ENCODE measurements around the gene PITPNC1. TPM values are rescaled to one million over a fixed set of nuclear protein-coding genes. Genes with fewer than 3 reads are reported as not detected.
"Not testable (repeated sequence)": the region's sequence is repeated elsewhere in the genome, so short reads cannot be mapped to it uniquely, and the experiment has no call there.

Gene PITPNC1
- total RNA-seq, 1 experiment from 2014 or later, result 37.5 TPM

GRCh38 chr17:67644061-67644460, 267.0 kb downstream of the PITPNC1 start:
- Mint-ChIP-seq H3K9me3 (no peaks in the 10 kb centered on the region), H3K36me3 (ENCODE audit: insufficient read depth in 1 of 3, low read depth in 3 of 3) (peaks cover 0 to 6% (median 0%) of the 10 kb centered on the region in 3 experiments; a peak in 3 of 7 replicates), H3K27me3 (ENCODE audit: low read depth) (no peaks in the 10 kb centered on the region; the same call in 1 of the 2 replicates), H3K4me1 (peaks cover under 1 to 5% of the 10 kb centered on the region in 2 experiments; a peak in 1 of 4 replicates), H3K4me3 (no peak overlapping the region), H3K27ac (peak overlapping the region in 2 of 3 experiments; percentile 30 to 80; a peak in 2 of 7 replicates)
- no peak for DNase-seq
- Histone ChIP-seq H3K4me1 (ENCODE audit: insufficient read depth, low read length) (no peaks in the 10 kb centered on the region; the same call in 1 of the 2 replicates), H3K79me1 (ENCODE audit: insufficient read depth, low read depth, low read length, poor library complexity, severe bottlenecking) (no peaks in the 10 kb centered on the region), H3K9ac (ENCODE audit: extremely low read depth, insufficient read length, low read length) (no peak overlapping the region), H3K18ac (ENCODE audit: insufficient read length, low read depth, low read length) (no peak overlapping the region), H2BK5ac (ENCODE audit: insufficient read length, low read length) (no peak overlapping the region), H2BK20ac (ENCODE audit: low read depth, low read length, poor library complexity, severe bottlenecking) (no peak overlapping the region), H3K4me2 (ENCODE audit: insufficient read depth, insufficient read length, low read length) (no peak overlapping the region), H2AFZ (ENCODE audit: low read length) (no peak overlapping the region), H3K56ac (ENCODE audit: insufficient read length, low read depth, low read length) (no peak overlapping the region), H2AK5ac (ENCODE audit: insufficient read length, low read length) (no peak overlapping the region), H2BK15ac (ENCODE audit: low read depth, low read length) (no peak overlapping the region), H3K79me2 (ENCODE audit: insufficient read depth, low read length) (no peaks in the 10 kb centered on the region), H3T11ph (ENCODE audit: low read length) (no peak overlapping the region), H3K27ac (ENCODE audit: insufficient read length, low read depth, low read length) (no peak overlapping the region), H3K4ac (ENCODE audit: low read depth, low read length) (no peak overlapping the region), H4K91ac (ENCODE audit: insufficient read length, low read depth, low read length) (no peak overlapping the region), H4K20me1 (ENCODE audit: control insufficient read depth, insufficient read depth, insufficient read length) (no peaks in the 10 kb centered on the region), H4K8ac (replicated peaks; ENCODE audit: insufficient read length, low read depth, low read length) (no peak overlapping the region), H3K27me3 (ENCODE audit: insufficient read depth, low read length) (no peaks in the 10 kb centered on the region), H2BK12ac (ENCODE audit: insufficient read length, low read depth, low read length) (no peak overlapping the region), H3K14ac (ENCODE audit: insufficient read depth, low read length) (no peak overlapping the region), H3K23me2 (ENCODE audit: insufficient read length, low read depth, low read length, poor library complexity, severe bottlenecking) (no peaks in the 10 kb centered on the region), H2BK120ac (ENCODE audit: low read depth, low read length, poor library complexity, severe bottlenecking) (no peak overlapping the region), H4K5ac (ENCODE audit: insufficient read length, low read depth, low read length) (no peak overlapping the region), H3K9me3 (ENCODE audit: control insufficient read depth, low read depth, low read length) (no peaks in the 10 kb centered on the region), H3K23ac (ENCODE audit: insufficient read length, low read depth, low read length) (no peak overlapping the region)
- no CpG with 5 or more reads among the region's 5 CpGs for WGBS (ENCODE audit: extremely low coverage, insufficient read length, low lambda C conversion rate)
- TF ChIP-seq, protein P1, sequence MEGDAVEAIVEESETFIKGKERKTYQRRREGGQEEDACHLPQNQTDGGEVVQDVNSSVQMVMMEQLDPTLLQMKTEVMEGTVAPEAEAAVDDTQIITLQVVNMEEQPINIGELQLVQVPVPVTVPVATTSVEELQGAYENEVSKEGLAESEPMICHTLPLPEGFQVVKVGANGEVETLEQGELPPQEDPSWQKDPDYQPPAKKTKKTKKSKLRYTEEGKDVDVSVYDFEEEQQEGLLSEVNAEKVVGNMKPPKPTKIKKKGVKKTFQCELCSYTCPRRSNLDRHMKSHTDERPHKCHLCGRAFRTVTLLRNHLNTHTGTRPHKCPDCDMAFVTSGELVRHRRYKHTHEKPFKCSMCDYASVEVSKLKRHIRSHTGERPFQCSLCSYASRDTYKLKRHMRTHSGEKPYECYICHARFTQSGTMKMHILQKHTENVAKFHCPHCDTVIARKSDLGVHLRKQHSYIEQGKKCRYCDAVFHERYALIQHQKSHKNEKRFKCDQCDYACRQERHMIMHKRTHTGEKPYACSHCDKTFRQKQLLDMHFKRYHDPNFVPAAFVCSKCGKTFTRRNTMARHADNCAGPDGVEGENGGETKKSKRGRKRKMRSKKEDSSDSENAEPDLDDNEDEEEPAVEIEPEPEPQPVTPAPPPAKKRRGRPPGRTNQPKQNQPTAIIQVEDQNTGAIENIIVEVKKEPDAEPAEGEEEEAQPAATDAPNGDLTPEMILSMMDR (conservative IDR thresholded peaks at IDR 0.05), result no peak

GRCh38 chr17:67645195-67645594, 268.1 kb downstream of the PITPNC1 start:
- peak overlapping the region in 1 of 3 experiments; percentile 56; a peak in 2 of 7 replicates for H3K27ac Mint-ChIP-seq
- H4K20me1 ChIP-seq (ENCODE audit: control insufficient read depth, insufficient read depth, insufficient read length); H3K4me1 ChIP-seq (ENCODE audit: insufficient read depth, low read length); H3K27ac ChIP-seq (ENCODE audit: insufficient read length, low read depth, low read length); H2BK12ac ChIP-seq (ENCODE audit: insufficient read length, low read depth, low read length); H3K36me3 Mint-ChIP-seq (ENCODE audit: insufficient read depth in 1 of 3, low read depth in 3 of 3); H2BK5ac ChIP-seq (ENCODE audit: insufficient read length, low read length); H2BK120ac ChIP-seq (ENCODE audit: low read depth, low read length, poor library complexity, severe bottlenecking); DNase-seq; H3K23me2 ChIP-seq (ENCODE audit: insufficient read length, low read depth, low read length, poor library complexity, severe bottlenecking); H3K9me3 ChIP-seq (ENCODE audit: control insufficient read depth, low read depth, low read length); H4K8ac ChIP-seq (replicated peaks; ENCODE audit: insufficient read length, low read depth, low read length); H3K4ac ChIP-seq (ENCODE audit: low read depth, low read length); H2AK5ac ChIP-seq (ENCODE audit: insufficient read length, low read length); H4K5ac ChIP-seq (ENCODE audit: insufficient read length, low read depth, low read length); H3K4me3 Mint-ChIP-seq; H2BK20ac ChIP-seq (ENCODE audit: low read depth, low read length, poor library complexity, severe bottlenecking); H4K91ac ChIP-seq (ENCODE audit: insufficient read length, low read depth, low read length); H3K9me3 Mint-ChIP-seq; H3K4me2 ChIP-seq (ENCODE audit: insufficient read depth, insufficient read length, low read length); H3K23ac ChIP-seq (ENCODE audit: insufficient read length, low read depth, low read length); H3K4me1 Mint-ChIP-seq; H3T11ph ChIP-seq (ENCODE audit: low read length); H3K9ac ChIP-seq (ENCODE audit: extremely low read depth, insufficient read length, low read length); H3K79me2 ChIP-seq (ENCODE audit: insufficient read depth, low read length); H3K79me1 ChIP-seq (ENCODE audit: insufficient read depth, low read depth, low read length, poor library complexity, severe bottlenecking); H2BK15ac ChIP-seq (ENCODE audit: low read depth, low read length); H3K56ac ChIP-seq (ENCODE audit: insufficient read length, low read depth, low read length); H3K14ac ChIP-seq (ENCODE audit: insufficient read depth, low read length); H3K27me3 Mint-ChIP-seq (ENCODE audit: low read depth); H3K27me3 ChIP-seq (ENCODE audit: insufficient read depth, low read length); H2AFZ ChIP-seq (ENCODE audit: low read length); H3K18ac ChIP-seq (ENCODE audit: insufficient read length, low read depth, low read length): not testable (repeated sequence)
- no CpG with 5 or more reads among the region's 8 CpGs for WGBS (ENCODE audit: extremely low coverage, insufficient read length, low lambda C conversion rate)

All from H9 (cell line).